Fibroblast of villous mesenchyme (primary cell): ENCODE measurements around the gene ATRN. TPM values are rescaled to one million over a fixed set of nuclear protein-coding genes. Genes with fewer than 3 reads are reported as not detected.

Experiments used
- DNase-seq: peaks from one replicate; pipeline ENCODE4 v3.0.0-alpha.2; 2010; ENCODE audit warnings: low read depth
- H3K4me3 ChIP-seq: 2 replicates; pipeline ENCODE4 v1.5.1; 2011; ENCODE audit warnings: low read depth, mild to moderate bottlenecking, low read length
- CTCF ChIP-seq: IDR thresholded peaks from 2 replicates; pipeline ENCODE4 v1.5.1; 2012; ENCODE audit warnings: low read depth, mild to moderate bottlenecking, low read length; ENCODE audit not compliant: insufficient read depth
- total RNA-seq: library from RNA; depleted of rRNA; stranded (reverse); fragments of >200 nt; gene quantifications from 2 replicates; pipeline ENCODE4 v1.2.3, GENCODE V29; 2012

ATRN gene
- total RNA-seq, 1 donor = 39.3 TPM

GRCh38 chr20:3646651-3647050, 175.8 kb downstream of the ATRN start:
- TF ChIP-seq CTCF = no peak
- H3K4me3 ChIP-seq = no peak overlapping the region
- no peak for DNase-seq

- TF ChIP-seq CTCF = no peak
- DNase-seq = no peak
- H3K4me3 ChIP-seq = no peak overlapping the region
Observed at GRCh38 chr20:3647473-3647872, 176.7 kb downstream of the ATRN start.

- no peak for DNase-seq
Observed at GRCh38 chr20:3648951-3649350, 178.1 kb downstream of the ATRN start.

GRCh38 chr20:3651204-3651962, 180.6 kb downstream of the ATRN start:
- TF ChIP-seq CTCF = no peak
- DNase-seq = no peak
- H3K4me3 ChIP-seq = no peak overlapping the region

More at GRCh38 chr20:3648951-3649350, 178.1 kb downstream of the ATRN start:
- H3K4me3 ChIP-seq = no peak overlapping the region
- no peak for TF ChIP-seq CTCF

- DNase-seq = no peak
- no peak for TF ChIP-seq CTCF
Observed at GRCh38 chr20:3652221-3652620, 181.4 kb downstream of the ATRN start.

GRCh38 chr20:3652676-3653596, 182.1 kb downstream of the ATRN start:
- DNase-seq = no peak
- H3K4me3 ChIP-seq = no peak overlapping the region
- TF ChIP-seq CTCF = no peak

More at GRCh38 chr20:3652221-3652620, 181.4 kb downstream of the ATRN start:
- H3K4me3 ChIP-seq = no peak overlapping the region
